RWPE2 (cell line): ENCODE data around the gene DACH1.

Source experiments
- ATAC-seq: fragments of 200-7000 bp; cut with Tn5 transposase; 3 replicates; pipeline ENCODE4 v1.9.1; 2021; ENCODE audit warnings: low read depth
- DNase-seq: peaks from one replicate; pipeline ENCODE4 v3.0.0-alpha.2; 2020; ENCODE audit warnings: low spot score
- H3K27ac ChIP-seq: fragments of 450-650 bp; 2 replicates; pipeline ENCODE4 v1.5.1; 2017; ENCODE audit warnings: mild to moderate bottlenecking; ENCODE audit not compliant: poor library complexity, severe bottlenecking
- H3K27me3 ChIP-seq: fragments of 250-450 bp; sonication (Bioruptor Pico); 2 replicates; pipeline ENCODE4 v1.5.1; 2021; ENCODE audit warnings: mild to moderate bottlenecking, moderate library complexity; ENCODE audit not compliant: insufficient read depth, poor library complexity, severe bottlenecking
- H3K36me3 ChIP-seq: fragments of 250-450 bp; sonication (Bioruptor Pico); 2 replicates; pipeline ENCODE4 v1.5.1; 2020; ENCODE audit warnings: low read depth, mild to moderate bottlenecking, moderate library complexity
- H3K4me1 ChIP-seq: fragments of 250-450 bp; sonication (Bioruptor Pico); 2 replicates; pipeline ENCODE4 v1.5.1; 2021; ENCODE audit warnings: mild to moderate bottlenecking, moderate library complexity; ENCODE audit not compliant: insufficient read depth, poor library complexity, severe bottlenecking
- H3K4me3 ChIP-seq: fragments of 250-450 bp; sonication (Bioruptor Pico); 2 replicates; pipeline ENCODE4 v1.5.1; 2021; ENCODE audit warnings: mild to moderate bottlenecking, moderate library complexity; ENCODE audit not compliant: severe bottlenecking
- H3K9me3 ChIP-seq: fragments of 250-450 bp; sonication (Bioruptor Pico); 2 replicates; pipeline ENCODE4 v1.5.1; 2021; ENCODE audit warnings: mild to moderate bottlenecking, moderate library complexity; ENCODE audit not compliant: severe bottlenecking
- TF ChIP-seq, protein P1 (sequence below): fragments of 450-650 bp; IDR thresholded peaks from one replicate; pipeline ENCODE4 v1.5.1; 2017; ENCODE audit warnings: mild to moderate bottlenecking, moderate library complexity; ENCODE audit not compliant: poor library complexity, severe bottlenecking

The DACH1 gene

DNA sequence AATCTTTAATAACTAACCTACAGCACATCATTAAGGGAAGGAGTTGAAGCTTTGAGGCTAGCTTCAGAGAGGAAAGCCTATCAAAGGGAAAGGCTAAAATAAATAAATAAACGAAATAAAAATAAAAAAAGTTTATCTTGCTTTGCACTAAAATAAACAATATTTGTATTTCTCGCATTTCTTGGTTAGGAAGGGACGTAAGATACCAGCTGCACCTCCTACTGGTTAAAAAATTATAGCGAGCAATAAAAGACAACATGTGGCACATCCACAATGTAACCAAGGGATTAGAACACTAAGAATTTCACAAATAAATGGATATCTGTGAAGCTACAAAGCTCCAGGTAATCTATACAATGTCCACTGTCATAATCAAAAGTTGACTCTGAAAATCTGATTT, 194.5 kb downstream of the DACH1 start:
- Histone ChIP-seq H3K4me3 (no peak overlapping the region), H3K4me1 (no peaks in the 10 kb centered on the region), H3K27me3 (no peaks in the 10 kb centered on the region), H3K36me3 (no peaks in the 10 kb centered on the region), H3K9me3 (no peaks in the 10 kb centered on the region), H3K27ac (no peak overlapping the region)
- no peak for ATAC-seq
- DNase-seq = no peak
- TF ChIP-seq, protein P1, sequence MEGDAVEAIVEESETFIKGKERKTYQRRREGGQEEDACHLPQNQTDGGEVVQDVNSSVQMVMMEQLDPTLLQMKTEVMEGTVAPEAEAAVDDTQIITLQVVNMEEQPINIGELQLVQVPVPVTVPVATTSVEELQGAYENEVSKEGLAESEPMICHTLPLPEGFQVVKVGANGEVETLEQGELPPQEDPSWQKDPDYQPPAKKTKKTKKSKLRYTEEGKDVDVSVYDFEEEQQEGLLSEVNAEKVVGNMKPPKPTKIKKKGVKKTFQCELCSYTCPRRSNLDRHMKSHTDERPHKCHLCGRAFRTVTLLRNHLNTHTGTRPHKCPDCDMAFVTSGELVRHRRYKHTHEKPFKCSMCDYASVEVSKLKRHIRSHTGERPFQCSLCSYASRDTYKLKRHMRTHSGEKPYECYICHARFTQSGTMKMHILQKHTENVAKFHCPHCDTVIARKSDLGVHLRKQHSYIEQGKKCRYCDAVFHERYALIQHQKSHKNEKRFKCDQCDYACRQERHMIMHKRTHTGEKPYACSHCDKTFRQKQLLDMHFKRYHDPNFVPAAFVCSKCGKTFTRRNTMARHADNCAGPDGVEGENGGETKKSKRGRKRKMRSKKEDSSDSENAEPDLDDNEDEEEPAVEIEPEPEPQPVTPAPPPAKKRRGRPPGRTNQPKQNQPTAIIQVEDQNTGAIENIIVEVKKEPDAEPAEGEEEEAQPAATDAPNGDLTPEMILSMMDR = peak; percentile 23

DNA sequence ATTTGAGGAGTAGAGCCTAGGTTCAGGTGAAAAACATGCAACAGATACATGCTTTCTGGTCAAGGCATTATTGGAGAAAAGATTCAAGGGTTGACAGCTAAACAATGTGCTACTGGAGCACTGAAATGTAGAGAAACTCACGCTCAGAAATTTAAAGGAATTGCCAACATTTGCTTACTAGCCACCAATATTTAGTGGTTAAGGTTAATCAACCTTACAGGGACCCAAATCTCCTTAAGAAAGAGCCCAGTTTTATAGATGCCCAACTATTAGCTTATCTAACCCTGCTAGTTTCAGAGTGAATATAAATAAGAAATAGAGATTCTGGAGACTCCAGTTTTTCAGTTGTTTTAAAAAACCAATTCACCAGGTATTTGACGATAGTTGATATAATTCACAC, 203.6 kb downstream of the DACH1 start:
- no peak for DNase-seq
- Histone ChIP-seq H3K27me3 (no peaks in the 10 kb centered on the region), H3K4me3 (no peak overlapping the region), H3K4me1 (no peaks in the 10 kb centered on the region), H3K27ac (no peak overlapping the region), H3K36me3 (no peaks in the 10 kb centered on the region), H3K9me3 (no peaks in the 10 kb centered on the region)
- TF ChIP-seq, protein P1 = no peak
- no peak for ATAC-seq

DNA sequence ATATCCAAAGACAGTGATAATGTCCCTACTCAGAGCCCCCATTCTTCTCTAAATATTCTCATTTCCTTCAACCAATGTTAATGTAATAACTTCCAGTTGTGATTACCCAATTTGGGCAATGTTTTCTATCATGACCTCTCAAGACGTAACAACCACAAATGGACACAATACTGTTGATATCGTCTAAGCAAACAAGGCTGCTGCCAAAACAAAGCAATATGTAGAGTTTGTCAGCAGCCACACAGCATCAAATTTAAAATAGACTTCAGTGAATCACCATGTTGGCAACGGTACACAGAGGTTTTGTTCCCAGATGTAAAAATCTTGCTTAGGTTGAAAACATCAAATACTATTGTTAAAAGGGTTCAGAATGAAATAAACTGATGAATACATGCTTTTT, 205.1 kb downstream of the DACH1 start:
- no peaks in the 10 kb centered on the region for H3K9me3 ChIP-seq
- TF ChIP-seq, protein P1 = no peak
- no peaks in the 10 kb centered on the region for H3K36me3 ChIP-seq
- H3K27me3 ChIP-seq = no peaks in the 10 kb centered on the region
- ATAC-seq (no peak), DNase-seq (no peak)
- no peak overlapping the region for H3K4me3 ChIP-seq
- no peak overlapping the region for H3K27ac ChIP-seq
- H3K4me1 ChIP-seq = no peaks in the 10 kb centered on the region

DNA sequence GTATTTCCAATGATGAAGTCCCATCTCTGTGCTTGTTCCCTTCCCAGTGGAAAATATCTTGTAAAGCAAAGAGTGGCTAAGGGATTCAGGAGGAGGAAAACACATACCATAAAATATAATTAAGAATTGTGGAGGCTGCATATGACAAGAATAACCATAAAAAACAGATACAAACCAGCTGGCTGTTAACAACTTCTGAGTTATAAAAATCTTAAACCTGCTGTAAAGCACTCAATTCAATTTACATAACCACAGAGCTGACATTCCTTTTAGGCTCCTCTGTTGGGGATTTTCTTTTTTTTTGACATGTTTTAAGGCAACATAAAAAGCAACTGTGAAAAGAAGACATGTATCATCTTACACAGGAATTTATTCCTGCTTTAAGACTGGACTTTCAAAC, 207.6 kb downstream of the DACH1 start:
- TF ChIP-seq, protein P1 = no peak
- no peak for DNase-seq
- H3K36me3 ChIP-seq = no peaks in the 10 kb centered on the region
- no peaks in the 10 kb centered on the region for H3K4me1 ChIP-seq
- no peaks in the 10 kb centered on the region for H3K27me3 ChIP-seq
- H3K27ac ChIP-seq = no peak overlapping the region
- no peaks in the 10 kb centered on the region for H3K9me3 ChIP-seq
- ATAC-seq = no peak
- no peak overlapping the region for H3K4me3 ChIP-seq

DNA sequence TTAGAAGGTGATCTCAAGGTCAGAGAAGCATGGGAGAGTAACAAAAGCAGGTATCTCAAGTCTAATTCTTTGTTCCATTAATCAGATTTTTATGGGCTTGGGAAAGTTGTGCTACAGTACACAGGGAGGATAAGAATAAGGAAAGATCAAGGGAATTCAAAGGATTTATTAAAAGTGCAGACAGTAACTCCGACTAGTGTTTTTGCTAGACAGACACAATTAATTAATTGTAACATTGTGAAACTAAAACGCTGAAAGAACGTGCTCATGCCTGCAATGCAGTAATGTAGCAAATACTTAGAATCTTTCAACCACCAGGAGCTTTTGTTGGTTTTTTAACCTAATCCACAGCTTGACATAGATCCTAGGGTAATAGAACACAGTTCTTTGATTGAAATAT, 221.5 kb downstream of the DACH1 start:
- Histone ChIP-seq H3K36me3 (no peaks in the 10 kb centered on the region), H3K27me3 (no peaks in the 10 kb centered on the region), H3K4me1 (no peaks in the 10 kb centered on the region), H3K4me3 (no peak overlapping the region), H3K9me3 (no peaks in the 10 kb centered on the region), H3K27ac (no peak overlapping the region)
- ATAC-seq = no peak
- TF ChIP-seq, protein P1 = no peak
- DNase-seq = no peak
